ENCODE data around the gene BLNK.

GRCh38 chr10:96168546-96168945, 102.8 kb downstream of the BLNK start:
- TF ChIP-seq CTCF (IDR thresholded peaks at IDR 0.05), result no peak
- TF ChIP-seq POLR2A (IDR thresholded peaks at IDR 0.05), result no peak
- TF ChIP-seq EP300 (IDR thresholded peaks at IDR 0.05), result no peak
- TF ChIP-seq POLR2AphosphoS5 (IDR thresholded peaks at IDR 0.05), result no peak

All from upper lobe of left lung (tissue), 4 donors.